Smooth muscle cell (in vitro differentiated cells): ENCODE measurements around the gene SPATC1L. TPM values are rescaled to one million over a fixed set of nuclear protein-coding genes. Genes with fewer than 3 reads are reported as not detected.

ENCODE experiments used
- DNase-seq: peaks from one replicate; lab custom pipeline; 2025; ENCODE audit not compliant: unreplicated experiment; lab: John Stamatoyannopoulos, UW
- H2AFZ ChIP-seq: fragments of 200-600 bp; sonication (generic); 2 replicates; pipeline ENCODE4 v1.6.0; 2016; ENCODE audit warnings: antibody characterized with exemption, low read depth, mild to moderate bottlenecking
- H3F3A ChIP-seq: fragments of 200-600 bp; sonication (generic); 2 replicates; pipeline ENCODE4 v1.6.0; 2017; ENCODE audit warnings: antibody characterized with exemption, low read depth
- H3K27ac ChIP-seq: fragments of 200-600 bp; sonication (generic); 2 replicates; pipeline ENCODE4 v1.5.1; 2016; ENCODE audit warnings: low read depth, mild to moderate bottlenecking
- H3K27me3 ChIP-seq: fragments of 200-600 bp; sonication (generic); 2 replicates; pipeline ENCODE4 v1.6.1; 2016; ENCODE audit warnings: low read depth, mild to moderate bottlenecking
- H3K36me3 ChIP-seq: fragments of 200-600 bp; sonication (generic); 2 replicates; pipeline ENCODE4 v1.5.1; 2016; ENCODE audit warnings: low read depth
- H3K4me1 ChIP-seq: fragments of 200-600 bp; sonication (generic); 2 replicates; pipeline ENCODE4 v1.5.1; 2016; ENCODE audit warnings: low read depth
- H3K4me2 ChIP-seq: fragments of 200-600 bp; sonication (generic); 2 replicates; pipeline ENCODE4 v1.6.0; 2016; ENCODE audit warnings: mild to moderate bottlenecking
- H3K4me3 ChIP-seq: fragments of 200-600 bp; sonication (generic); 2 replicates; pipeline ENCODE4 v1.5.1; 2016; ENCODE audit warnings: mild to moderate bottlenecking
- H3K79me2 ChIP-seq: fragments of 200-600 bp; sonication (generic); 2 replicates; pipeline ENCODE4 v1.6.0; 2016; ENCODE audit warnings: low read depth, mild to moderate bottlenecking
- H3K9ac ChIP-seq: fragments of 200-600 bp; sonication (generic); 2 replicates; pipeline ENCODE4 v1.6.0; 2016; ENCODE audit warnings: low read depth
- H3K9me3 ChIP-seq: fragments of 200-600 bp; sonication (generic); replicated peaks from 2 replicates; pipeline ENCODE4 v1.5.1; 2016; ENCODE audit warnings: low read depth
- H4K20me1 ChIP-seq: fragments of 200-600 bp; sonication (generic); 2 replicates; pipeline ENCODE4 v1.6.0; 2016; ENCODE audit warnings: low read depth
- WGBS: methylation state at CpG from one replicate; pipeline ENCODE4 v1.1.7; 2016; ENCODE audit warnings: low lambda C conversion rate; 5-methylcytosine and 5-hydroxymethylcytosine counted together
- polyA plus RNA-seq: library from polyadenylated mRNA; unstranded; fragments of >200 nt; fragmentation: Nextera tagmentation; extraction: Ambion mirVana; gene quantifications from 2 replicates; pipeline ENCODE4 v1.2.1, GENCODE V29; 2016
- total RNA-seq: library from RNA; depleted of rRNA; stranded (reverse); fragments of >200 nt; gene quantifications from 2 replicates; pipeline ENCODE4 v1.2.3, GENCODE V29; 2014
- TF ChIP-seq, protein P1 (sequence below): fragments of 200-600 bp; sonication (generic); IDR thresholded peaks from 2 replicates; pipeline ENCODE4 v1.5.1; 2017; ENCODE audit warnings: borderline replicate concordance, mild to moderate bottlenecking, antibody characterized with exemption; ENCODE audit not compliant: insufficient read depth, poor library complexity, severe bottlenecking

Gene SPATC1L
- total and polyA plus RNA-seq, 2 experiments from 2014 or later: 6.4 to 36.5 TPM

DNA sequence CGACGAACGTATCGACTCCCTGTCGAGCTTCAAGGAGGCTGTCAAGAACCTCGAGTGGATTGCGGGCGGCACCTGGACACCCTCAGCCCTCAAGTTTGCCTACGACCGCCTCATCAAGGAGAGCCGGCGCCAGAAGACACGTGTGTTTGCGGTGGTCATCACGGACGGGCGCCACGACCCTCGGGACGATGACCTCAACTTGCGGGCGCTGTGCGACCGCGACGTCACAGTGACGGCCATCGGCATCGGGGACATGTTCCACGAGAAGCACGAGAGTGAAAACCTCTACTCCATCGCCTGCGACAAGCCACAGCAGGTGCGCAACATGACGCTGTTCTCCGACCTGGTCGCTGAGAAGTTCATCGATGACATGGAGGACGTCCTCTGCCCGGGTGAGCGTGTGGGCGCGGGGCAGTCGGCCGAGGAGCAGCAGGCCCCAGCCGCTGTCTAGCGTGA is 58.4 kb downstream of the SPATC1L start:
- no peaks in the 10 kb centered on the region for H3K4me1 ChIP-seq
- no peak overlapping the region for H3K4me3 ChIP-seq
- H4K20me1 ChIP-seq: peaks cover 100% of the 10 kb centered on the region
- no peaks in the 10 kb centered on the region for H3K36me3 ChIP-seq
- peaks cover 13% of the 10 kb centered on the region for H3K79me2 ChIP-seq
- H3K27me3 ChIP-seq: no peaks in the 10 kb centered on the region
- no peak overlapping the region for H3K9ac ChIP-seq
- no peak overlapping the region for H3K4me2 ChIP-seq
- no peak for DNase-seq
- WGBS: 97% methylated on average over 47 of the region's 47 CpGs
- no peak overlapping the region for H3K27ac ChIP-seq
- no peaks in the 10 kb centered on the region for H3K9me3 ChIP-seq
- H3F3A ChIP-seq: peaks cover 88% of the 10 kb centered on the region
- TF ChIP-seq, protein P1, sequence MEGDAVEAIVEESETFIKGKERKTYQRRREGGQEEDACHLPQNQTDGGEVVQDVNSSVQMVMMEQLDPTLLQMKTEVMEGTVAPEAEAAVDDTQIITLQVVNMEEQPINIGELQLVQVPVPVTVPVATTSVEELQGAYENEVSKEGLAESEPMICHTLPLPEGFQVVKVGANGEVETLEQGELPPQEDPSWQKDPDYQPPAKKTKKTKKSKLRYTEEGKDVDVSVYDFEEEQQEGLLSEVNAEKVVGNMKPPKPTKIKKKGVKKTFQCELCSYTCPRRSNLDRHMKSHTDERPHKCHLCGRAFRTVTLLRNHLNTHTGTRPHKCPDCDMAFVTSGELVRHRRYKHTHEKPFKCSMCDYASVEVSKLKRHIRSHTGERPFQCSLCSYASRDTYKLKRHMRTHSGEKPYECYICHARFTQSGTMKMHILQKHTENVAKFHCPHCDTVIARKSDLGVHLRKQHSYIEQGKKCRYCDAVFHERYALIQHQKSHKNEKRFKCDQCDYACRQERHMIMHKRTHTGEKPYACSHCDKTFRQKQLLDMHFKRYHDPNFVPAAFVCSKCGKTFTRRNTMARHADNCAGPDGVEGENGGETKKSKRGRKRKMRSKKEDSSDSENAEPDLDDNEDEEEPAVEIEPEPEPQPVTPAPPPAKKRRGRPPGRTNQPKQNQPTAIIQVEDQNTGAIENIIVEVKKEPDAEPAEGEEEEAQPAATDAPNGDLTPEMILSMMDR: no peak
- no peak overlapping the region for H2AFZ ChIP-seq

DNA sequence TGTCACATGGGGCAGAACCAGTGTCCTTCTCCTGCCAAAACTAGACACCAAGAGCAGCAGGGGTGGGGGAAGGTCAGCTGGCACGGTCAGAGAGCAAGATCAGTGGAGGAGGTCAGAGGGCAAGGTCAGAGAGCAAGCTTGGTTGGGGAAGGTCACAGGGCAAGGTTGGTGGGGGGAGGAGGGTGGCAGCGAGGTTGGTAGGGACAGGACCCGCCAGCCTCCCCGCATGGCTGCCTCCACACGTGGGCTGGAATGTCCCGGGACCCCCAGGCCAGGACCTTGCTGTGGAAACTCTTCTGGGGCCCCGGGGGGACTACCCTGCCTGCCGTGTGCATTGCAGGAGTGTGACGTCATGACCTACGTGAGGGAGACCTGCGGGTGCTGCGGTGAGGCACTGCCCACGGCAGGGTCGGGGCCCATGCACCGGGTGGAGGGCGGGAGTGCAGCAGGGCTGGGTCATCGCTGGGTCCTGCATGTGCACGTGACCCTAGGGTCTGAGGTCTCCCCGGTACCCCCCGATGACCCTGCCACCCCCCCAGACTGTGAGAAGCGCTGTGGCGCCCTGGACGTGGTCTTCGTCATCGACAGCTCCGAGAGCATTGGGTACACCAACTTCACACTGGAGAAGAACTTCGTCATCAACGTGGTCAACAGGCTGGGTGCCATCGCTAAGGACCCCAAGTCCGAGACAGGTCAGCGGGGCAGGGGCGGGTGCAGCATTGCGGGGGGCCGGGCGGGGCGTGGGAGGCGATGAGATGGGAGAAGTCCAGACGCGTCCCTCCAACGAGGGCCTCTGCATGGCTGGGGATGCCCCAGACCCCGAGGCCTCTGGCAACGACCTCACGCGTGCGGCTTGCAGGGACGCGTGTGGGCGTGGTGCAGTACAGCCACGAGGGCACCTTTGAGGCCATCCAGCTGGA is 59.1 kb downstream of the SPATC1L start:
- TF ChIP-seq, protein P1: no peak
- Histone ChIP-seq H3K4me3 (no peak overlapping the region), H3F3A (peaks cover 89% of the 10 kb centered on the region), H3K36me3 (no peaks in the 10 kb centered on the region), H3K27me3 (no peaks in the 10 kb centered on the region), H4K20me1 (peaks cover 100% of the 10 kb centered on the region), H2AFZ (no peak overlapping the region), H3K79me2 (peaks cover 19% of the 10 kb centered on the region), H3K4me1 (no peaks in the 10 kb centered on the region), H3K9me3 (no peaks in the 10 kb centered on the region), H3K27ac (peak overlapping the region; percentile 42), H3K4me2 (no peak overlapping the region), H3K9ac (no peak overlapping the region)
- WGBS: 93% methylated on average over 43 of the region's 49 CpGs
- no peak for DNase-seq

DNA sequence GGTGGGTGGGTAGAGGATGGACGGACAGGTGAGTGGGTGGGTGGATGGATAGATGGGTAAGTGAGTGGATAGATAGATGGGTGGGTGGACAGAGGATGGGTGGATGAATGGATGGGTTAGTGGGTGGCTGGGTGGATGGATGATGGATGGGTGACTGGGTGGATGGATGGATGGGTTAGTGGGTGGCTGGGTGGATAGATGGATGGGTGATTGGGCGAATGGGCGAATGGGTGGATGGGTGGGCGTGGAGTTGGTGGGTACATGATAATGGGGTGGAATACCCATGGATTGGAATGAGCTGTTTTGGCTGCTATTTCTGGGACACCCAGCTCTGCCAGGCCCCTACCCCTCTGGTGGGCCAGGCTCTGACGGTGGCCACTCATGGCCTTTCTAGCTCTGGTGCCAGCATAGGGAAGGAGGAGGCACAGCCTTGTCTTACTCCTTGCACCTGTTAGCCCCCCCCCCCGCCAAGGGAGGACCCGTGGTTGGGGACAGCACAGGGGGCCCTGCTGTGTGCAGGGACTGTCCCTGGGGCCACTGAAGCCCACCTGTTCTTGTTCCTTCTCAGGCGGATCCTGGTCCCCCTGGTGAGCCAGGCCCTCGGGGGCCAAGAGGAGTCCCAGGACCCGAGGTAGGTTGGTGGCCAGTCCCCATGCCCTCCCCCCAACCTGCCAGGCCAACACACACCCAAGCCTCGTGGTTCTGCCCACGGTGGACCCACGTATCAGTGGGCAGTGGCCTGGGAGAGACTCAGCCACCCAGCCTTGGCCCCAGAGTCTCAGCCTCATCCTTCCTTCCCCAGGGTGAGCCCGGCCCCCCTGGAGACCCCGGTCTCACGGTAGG is 60.0 kb downstream of the SPATC1L start:
- Histone ChIP-seq H3F3A (peaks cover 84% of the 10 kb centered on the region), H3K9me3 (no peaks in the 10 kb centered on the region), H2AFZ (no peak overlapping the region), H3K36me3 (no peaks in the 10 kb centered on the region), H3K9ac (no peak overlapping the region), H3K79me2 (peaks cover 19% of the 10 kb centered on the region), H3K4me2 (no peak overlapping the region), H3K27me3 (no peaks in the 10 kb centered on the region), H3K27ac (peak overlapping the region; percentile 42), H4K20me1 (peaks cover 100% of the 10 kb centered on the region), H3K4me1 (no peaks in the 10 kb centered on the region), H3K4me3 (no peak overlapping the region)
- WGBS: 96% methylated on average over 12 of the region's 16 CpGs
- DNase-seq: no peak
- TF ChIP-seq, protein P1: no peak
